ENCODE measurements around the gene SUSD6.
"Not testable (repeated sequence)": the region's sequence is repeated elsewhere in the genome, so short reads cannot be mapped to it uniquely, and the experiment has no call there.

Gene SUSD6

GRCh38 chr14:69620981-69621380 lies 9.6 kb downstream of the SUSD6 start:
- DNase-seq (ENCODE audit: low spot score): no peak

GRCh38 chr14:69624136-69624535 lies 12.7 kb downstream of the SUSD6 start:
- DNase-seq (ENCODE audit: low spot score): no peak

GRCh38 chr14:69625299-69626131 lies 14.1 kb downstream of the SUSD6 start:
- DNase-seq (ENCODE audit: low spot score): peak; percentile 24

- DNase-seq (ENCODE audit: low spot score): no peak
Measured at GRCh38 chr14:69626132-69626500, 14.7 kb downstream of the SUSD6 start.

- peak; percentile 31 for DNase-seq (ENCODE audit: low spot score)
Measured at GRCh38 chr14:69629225-69630127, 18.1 kb downstream of the SUSD6 start.

GRCh38 chr14:69630360-69630759 lies 19.0 kb downstream of the SUSD6 start:
- DNase-seq (ENCODE audit: low spot score): no peak

GRCh38 chr14:69631509-69631908 lies 20.1 kb downstream of the SUSD6 start:
- DNase-seq (ENCODE audit: low spot score): peak; percentile 33

- no peak for DNase-seq (ENCODE audit: low spot score)
Measured at GRCh38 chr14:69632164-69632563, 20.8 kb downstream of the SUSD6 start.

- DNase-seq (ENCODE audit: low spot score): no peak
Measured at GRCh38 chr14:69632593-69633151, 21.3 kb downstream of the SUSD6 start.

GRCh38 chr14:69633238-69633637 lies 21.8 kb downstream of the SUSD6 start:
- DNase-seq (ENCODE audit: low spot score): no peak

- no peak for DNase-seq (ENCODE audit: low spot score)
Measured at GRCh38 chr14:69635981-69636639, 24.7 kb downstream of the SUSD6 start.

- DNase-seq (ENCODE audit: low spot score): no peak
Measured at GRCh38 chr14:69636718-69637480, 25.5 kb downstream of the SUSD6 start.

- no peak for DNase-seq (ENCODE audit: low spot score)
Measured at GRCh38 chr14:69637503-69638031, 26.2 kb downstream of the SUSD6 start.

GRCh38 chr14:69640931-69641330 lies 29.5 kb downstream of the SUSD6 start:
- no peak for DNase-seq (ENCODE audit: low spot score)

GRCh38 chr14:69642212-69642793 lies 30.9 kb downstream of the SUSD6 start:
- not testable (repeated sequence) for DNase-seq (ENCODE audit: low spot score)

GRCh38 chr14:69643430-69644200 lies 32.2 kb downstream of the SUSD6 start:
- no peak for DNase-seq (ENCODE audit: low spot score)

GRCh38 chr14:69644814-69645213 lies 33.4 kb downstream of the SUSD6 start:
- no peak for DNase-seq (ENCODE audit: low spot score)

GRCh38 chr14:69647213-69647612 lies 35.8 kb downstream of the SUSD6 start:
- DNase-seq (ENCODE audit: low spot score): no peak

GRCh38 chr14:69647642-69648041 lies 36.2 kb downstream of the SUSD6 start:
- DNase-seq (ENCODE audit: low spot score): not testable (repeated sequence)
